ENCODE measurements around the gene PSMG3.

Gene PSMG3

DNA sequence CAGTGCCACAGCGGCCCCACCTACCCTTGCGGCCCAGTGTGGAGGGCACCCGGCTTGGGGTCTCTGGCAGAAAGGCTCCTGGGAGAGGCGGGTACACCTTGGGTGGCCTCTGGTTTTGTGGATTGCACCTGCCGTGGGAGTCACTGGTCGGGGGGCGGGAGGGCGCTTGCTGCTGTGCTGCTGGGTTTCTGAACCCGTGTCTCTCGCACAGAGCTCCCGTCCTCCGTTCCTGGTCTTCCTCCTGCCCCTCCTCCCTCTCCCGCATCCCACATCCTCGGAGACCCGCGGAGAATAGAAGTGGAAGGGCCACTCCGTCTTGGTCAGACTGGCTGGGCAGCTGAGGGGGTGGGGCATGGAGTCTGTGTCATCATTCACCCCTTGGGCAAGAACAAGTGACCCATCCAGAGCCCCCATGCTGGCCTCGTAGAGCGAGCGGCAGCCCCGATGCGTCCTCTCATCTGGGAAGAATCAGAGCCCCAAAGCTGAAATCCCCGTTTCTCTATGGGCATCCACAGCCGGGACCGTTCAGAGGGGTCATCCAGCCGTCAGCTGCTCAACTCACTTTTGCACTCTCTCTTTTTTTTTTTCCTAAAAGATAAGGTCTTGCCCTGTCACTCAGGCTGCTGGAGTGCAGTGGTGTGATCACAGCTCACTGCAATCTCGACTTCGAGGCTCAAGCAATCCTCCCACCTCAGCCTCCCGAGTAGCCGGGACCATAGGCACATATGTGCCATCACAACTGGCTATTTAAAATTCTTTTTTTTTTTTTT, 35.3 kb downstream of the PSMG3 start:
- TF ChIP-seq FOXA1 (IDR thresholded peaks at IDR 0.05) = no peak
- TF ChIP-seq, protein P1, sequence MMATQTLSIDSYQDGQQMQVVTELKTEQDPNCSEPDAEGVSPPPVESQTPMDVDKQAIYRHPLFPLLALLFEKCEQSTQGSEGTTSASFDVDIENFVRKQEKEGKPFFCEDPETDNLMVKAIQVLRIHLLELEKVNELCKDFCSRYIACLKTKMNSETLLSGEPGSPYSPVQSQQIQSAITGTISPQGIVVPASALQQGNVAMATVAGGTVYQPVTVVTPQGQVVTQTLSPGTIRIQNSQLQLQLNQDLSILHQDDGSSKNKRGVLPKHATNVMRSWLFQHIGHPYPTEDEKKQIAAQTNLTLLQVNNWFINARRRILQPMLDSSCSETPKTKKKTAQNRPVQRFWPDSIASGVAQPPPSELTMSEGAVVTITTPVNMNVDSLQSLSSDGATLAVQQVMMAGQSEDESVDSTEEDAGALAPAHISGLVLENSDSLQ (IDR thresholded peaks at IDR 0.05) = peak; percentile 43; the same call in 1 of the 2 replicates
- ChIA-PET CTCF (interaction anchor here (1.0 kb wide), 1 partner anchor 28 kb away, joined by 3 read pairs; no protein-coding TSS in a partner anchor), POLR2A (interaction anchor here (0.9 to 1.0 kb wide), 2 partner anchors 29 to 32 kb away, joined by 3 read pairs; no protein-coding TSS in a partner anchor)
- no peak for DNase-seq (ENCODE audit: extremely low spot score)

DNA sequence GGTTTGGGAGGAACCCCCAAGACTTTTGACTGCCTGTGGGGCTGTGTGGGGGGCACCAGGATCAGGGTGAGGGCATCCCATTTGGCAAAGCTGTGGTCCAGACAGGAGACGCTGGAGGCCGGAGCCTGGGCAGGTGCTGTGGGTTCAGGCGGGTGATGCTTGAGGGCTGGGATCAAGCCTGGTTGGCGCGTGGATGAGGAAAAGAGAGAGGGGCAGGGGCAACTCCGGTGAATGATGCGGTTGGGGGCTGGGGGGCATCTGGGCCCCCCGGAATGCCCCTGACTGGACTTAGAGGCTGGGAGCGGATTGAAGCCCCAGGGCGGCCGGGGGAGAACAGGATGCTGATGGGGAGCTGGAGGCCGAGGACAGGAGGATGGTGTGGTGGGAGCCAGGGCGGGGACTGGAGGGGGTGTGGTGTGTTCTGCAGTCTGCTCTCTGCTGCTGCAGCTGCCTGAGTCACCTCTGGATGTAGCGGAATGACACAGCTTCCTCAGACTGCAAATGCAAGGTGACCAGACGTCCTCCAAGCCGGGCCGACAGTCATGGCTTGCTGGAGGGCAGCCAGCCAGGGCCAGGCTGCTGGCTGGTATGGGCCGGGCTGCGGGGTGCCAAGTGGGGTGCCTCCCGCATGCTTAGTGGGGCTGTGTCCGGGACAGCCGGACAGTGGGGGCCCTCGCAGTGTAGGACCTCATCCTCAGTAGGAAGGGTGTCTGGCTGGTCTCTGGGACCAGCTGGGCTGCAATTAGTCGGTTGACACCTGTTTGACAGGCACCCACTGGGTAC, 36.1 kb downstream of the PSMG3 start:
- TF ChIP-seq ARNT (IDR thresholded peaks at IDR 0.05) = no peak
- TF ChIP-seq CTBP1 (IDR thresholded peaks at IDR 0.05; ENCODE audit: borderline replicate concordance) = no peak
- TF ChIP-seq, protein P1 (IDR thresholded peaks at IDR 0.05) = no peak
- TF ChIP-seq ELF4 (IDR thresholded peaks at IDR 0.05) = no peak
- TF ChIP-seq ZNF384 (IDR thresholded peaks at IDR 0.05) = no peak
- no peak for TF ChIP-seq FOXK2 (IDR thresholded peaks at IDR 0.05)
- no peak for TF ChIP-seq HDGF (IDR thresholded peaks at IDR 0.05; ENCODE audit: borderline replicate concordance)
- no peak for TF ChIP-seq SP1 (IDR thresholded peaks at IDR 0.05)
- POLR2A ChIA-PET = interaction anchor here (1.0 to 1.4 kb wide), 2 partner anchors 11 to 28 kb away, joined by 3 to 4 read pairs; no protein-coding TSS in a partner anchor
- CTCF ChIA-PET = interaction anchor here (1.0 kb wide), 1 partner anchor 28 kb away, joined by 3 read pairs; no protein-coding TSS in a partner anchor
- DNase-seq (ENCODE audit: extremely low spot score) = no peak

DNA sequence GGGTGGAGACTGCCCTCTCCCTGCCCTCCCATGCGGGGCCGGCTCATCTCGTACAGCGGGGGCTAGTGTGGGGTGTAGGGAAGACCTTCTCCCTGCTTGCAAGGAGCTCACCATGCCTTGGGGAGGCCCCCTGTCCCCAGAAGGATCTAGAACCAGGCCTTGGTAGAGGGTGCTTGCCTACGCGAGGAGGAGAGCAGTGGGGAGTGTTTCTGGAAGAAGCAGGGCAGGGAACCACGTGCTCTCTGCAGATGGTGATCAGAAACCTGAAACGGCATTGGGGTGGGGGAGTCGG, 36.6 kb downstream of the PSMG3 start:
- CTCF ChIA-PET = interaction anchor here (1.0 kb wide), 1 partner anchor 27 kb away, joined by 3 read pairs; no protein-coding TSS in a partner anchor

DNA sequence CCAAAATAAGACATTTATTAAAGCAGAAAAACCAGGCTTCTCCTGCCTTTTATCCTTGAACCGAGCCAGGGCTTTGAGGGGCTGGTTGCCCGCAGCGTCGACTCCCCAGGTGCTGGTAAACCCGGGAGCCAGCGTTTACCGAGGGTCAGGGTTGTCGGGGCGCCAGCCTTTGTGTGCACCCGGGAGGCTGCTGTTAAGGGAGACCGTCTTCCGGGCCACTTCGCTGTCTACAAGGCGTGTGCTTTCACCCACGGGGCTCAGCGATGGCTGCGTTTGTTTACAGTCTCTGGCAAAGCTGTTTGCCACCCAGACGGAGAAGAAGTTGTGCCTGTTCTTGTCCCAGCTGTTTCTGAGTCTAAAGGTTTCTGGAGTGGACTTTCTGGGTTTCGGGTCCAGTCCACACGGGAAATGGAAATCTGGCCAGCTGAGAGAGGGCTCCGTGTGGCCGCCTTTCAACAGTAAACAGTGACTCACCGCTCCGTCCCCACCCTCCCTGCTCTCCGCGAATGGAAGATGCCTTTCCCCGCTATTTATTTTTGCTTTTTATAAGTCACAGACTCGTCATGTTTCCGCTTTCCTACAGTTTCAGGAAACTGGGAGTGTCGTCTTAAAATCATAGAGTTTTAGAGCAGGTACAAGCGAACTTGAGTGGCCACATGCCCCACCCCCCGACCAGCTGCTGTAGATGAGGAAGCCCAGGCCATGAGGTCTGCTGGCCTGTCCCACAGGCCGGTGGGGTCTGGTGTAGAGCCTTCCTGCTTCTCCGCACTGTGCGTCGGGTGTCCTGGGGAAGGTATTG, 37.2 kb downstream of the PSMG3 start:
- ChIA-PET POLR2A (interaction anchor here (0.8 to 1.4 kb wide), 2 partner anchors 10 to 34 kb away, joined by 4 read pairs; no protein-coding TSS in a partner anchor), CTCF (no interaction called here)
- no peak for TF ChIP-seq NFRKB (IDR thresholded peaks at IDR 0.05)
- TF ChIP-seq HDGF (IDR thresholded peaks at IDR 0.05; ENCODE audit: borderline replicate concordance) = no peak
- no peak for TF ChIP-seq ARNT (IDR thresholded peaks at IDR 0.05)
- no peak for TF ChIP-seq BHLHE40 (IDR thresholded peaks at IDR 0.05; ENCODE audit: borderline replicate concordance)
- TF ChIP-seq, protein P1 (IDR thresholded peaks at IDR 0.05) = no peak
- no peak for TF ChIP-seq CTBP1 (IDR thresholded peaks at IDR 0.05; ENCODE audit: borderline replicate concordance)
- TF ChIP-seq ELF4 (IDR thresholded peaks at IDR 0.05) = no peak
- no peak for TF ChIP-seq FOXA1 (IDR thresholded peaks at IDR 0.05)
- TF ChIP-seq FOXK2 (IDR thresholded peaks at IDR 0.05) = no peak
- TF ChIP-seq FOXM1 (IDR thresholded peaks at IDR 0.05; ENCODE audit: borderline replicate concordance) = no peak
- TF ChIP-seq SUZ12 (IDR thresholded peaks at IDR 0.05) = no peak
- no peak for TF ChIP-seq SP1 (IDR thresholded peaks at IDR 0.05)
- no peak for TF ChIP-seq L3MBTL2 (conservative IDR thresholded peaks at IDR 0.05)
- no peak for TF ChIP-seq LEF1 (IDR thresholded peaks at IDR 0.05; ENCODE audit: borderline replicate concordance)
- TF ChIP-seq TARDBP (IDR thresholded peaks at IDR 0.05) = no peak
- no peak for TF ChIP-seq ZNF384 (IDR thresholded peaks at IDR 0.05)
- DNase-seq (ENCODE audit: extremely low spot score) = no peak

More for the DNA sequence above, 36.6 kb downstream of the PSMG3 start:
- DNase-seq (ENCODE audit: extremely low spot score) = no peak
- no peak for TF ChIP-seq HDGF (IDR thresholded peaks at IDR 0.05; ENCODE audit: borderline replicate concordance)
- no peak for TF ChIP-seq ELF4 (IDR thresholded peaks at IDR 0.05)
- no peak for TF ChIP-seq FOXA1 (IDR thresholded peaks at IDR 0.05)
- no peak for TF ChIP-seq NFRKB (IDR thresholded peaks at IDR 0.05)
- no peak for TF ChIP-seq SP1 (IDR thresholded peaks at IDR 0.05)
- TF ChIP-seq FOXM1 (IDR thresholded peaks at IDR 0.05; ENCODE audit: borderline replicate concordance) = no peak
- TF ChIP-seq, protein P1 (IDR thresholded peaks at IDR 0.05) = no peak
- no peak for TF ChIP-seq ZNF384 (IDR thresholded peaks at IDR 0.05)
- POLR2A ChIA-PET = interaction anchor here (1.0 to 1.4 kb wide), 2 partner anchors 11 to 27 kb away, joined by 3 to 4 read pairs; no protein-coding TSS in a partner anchor

DNA sequence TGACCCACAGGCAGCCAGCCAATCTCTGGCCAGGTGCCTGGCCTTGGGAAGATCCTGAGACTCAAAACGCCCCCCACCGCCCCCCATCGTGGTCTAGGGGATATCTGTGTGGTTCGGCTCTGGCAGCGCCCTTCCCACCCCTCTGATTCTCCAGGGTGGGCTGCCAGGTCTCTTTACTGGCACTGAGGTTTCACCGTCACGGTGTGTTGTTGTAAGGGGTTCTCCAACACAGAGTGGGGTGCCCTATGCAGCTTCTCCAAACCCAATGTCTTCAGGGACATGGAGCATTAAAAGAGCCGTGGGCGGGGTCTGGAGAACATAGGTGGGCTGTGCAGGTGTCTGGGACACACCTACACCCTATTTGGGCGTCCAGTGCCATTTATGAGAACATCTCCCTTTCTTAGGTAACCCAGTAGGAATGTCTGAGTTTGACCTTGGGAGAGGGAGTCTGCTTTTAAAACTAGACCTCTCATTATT, 37.8 kb downstream of the PSMG3 start:
- ChIA-PET POLR2A (interaction anchor here (0.8 kb wide), 1 partner anchor 35 kb away, joined by 4 read pairs; no protein-coding TSS in a partner anchor), CTCF (no interaction called here)
- TF ChIP-seq ARNT (IDR thresholded peaks at IDR 0.05) (no peak), NFRKB (IDR thresholded peaks at IDR 0.05) (no peak), SP1 (IDR thresholded peaks at IDR 0.05) (no peak)
- no peak for DNase-seq (ENCODE audit: extremely low spot score)

Measured in HEK293T (cell line).